ENCODE data around the gene PAX7.

GRCh38 chr1:18781031-18781430 lies 150.4 kb downstream of the PAX7 start:
- TF ChIP-seq CTCF (IDR thresholded peaks at IDR 0.05; ENCODE audit: borderline replicate concordance, extremely low read depth, low read length, poor library complexity, severe bottlenecking), result no peak
- no peak for TF ChIP-seq EZH2 (IDR thresholded peaks at IDR 0.05; ENCODE audit: borderline replicate concordance, low read depth, low read length, severe bottlenecking)
